Embryonic facial prominence (tissue), 1 donor: ENCODE measurements around the gene LYPLA2.
"Not testable (repeated sequence)": the region's sequence is repeated elsewhere in the genome, so short reads cannot be mapped to it uniquely, and the experiment has no call there.

Experiments
- DNase-seq: peaks from one replicate; pipeline ENCODE4 v3.0.0-alpha.2; 2016; ENCODE audit errors: extremely low spot score

Gene LYPLA2

DNA sequence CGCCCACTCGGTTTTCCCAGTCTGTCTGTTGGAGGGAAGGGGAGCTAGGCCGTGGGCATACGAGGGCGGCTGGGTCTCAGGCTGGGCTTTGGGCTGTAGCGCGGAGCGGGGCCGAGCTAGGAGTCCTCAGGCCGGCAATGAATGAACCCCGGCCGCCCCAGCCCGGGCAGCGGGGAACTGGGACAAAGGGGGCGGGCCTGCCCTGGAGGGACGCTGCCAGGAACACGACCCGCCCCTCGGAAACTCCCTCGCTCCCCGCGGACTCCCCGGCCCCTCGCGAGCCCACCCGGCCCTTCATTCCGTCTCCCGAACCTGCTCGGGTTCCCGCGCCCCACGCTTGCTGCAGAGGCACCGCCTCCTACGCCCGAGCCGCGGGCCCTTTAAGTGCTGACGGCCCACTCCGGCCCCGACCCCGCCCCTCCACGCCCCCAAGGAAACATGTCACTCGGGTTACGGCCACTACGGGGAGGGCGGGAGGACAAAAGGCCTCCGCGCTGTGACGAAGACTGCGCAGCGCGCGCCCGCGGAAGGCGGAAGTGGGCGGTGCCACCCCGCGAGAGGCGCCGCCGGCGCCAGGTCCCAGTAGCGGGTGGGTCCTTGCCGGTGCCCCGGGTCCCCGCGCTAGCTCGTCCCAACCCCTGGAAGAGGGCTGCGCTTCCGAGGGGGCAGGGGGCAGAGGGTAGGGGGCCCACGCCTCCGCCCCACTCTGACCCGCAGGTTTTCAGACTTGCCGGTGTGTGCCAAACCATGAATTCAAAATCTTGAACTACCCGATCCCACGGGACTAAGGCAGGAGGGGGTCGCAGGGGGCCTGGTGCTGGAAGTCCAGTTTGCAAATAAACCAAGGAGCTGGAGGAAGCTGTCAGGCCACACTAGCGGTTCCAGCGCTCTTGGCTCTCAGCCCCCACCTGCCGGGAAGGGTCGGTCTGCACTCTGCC lies 9.7 kb downstream of the LYPLA2 start, which contains the start of gene GALE:
Gene GALE (minus strand): TSS at position 355 of the 938 bp plus-strand sequence. CDS start 1,747 bp downstream, outside the sequence.
- DNase-seq, result peak; percentile 87

DNA sequence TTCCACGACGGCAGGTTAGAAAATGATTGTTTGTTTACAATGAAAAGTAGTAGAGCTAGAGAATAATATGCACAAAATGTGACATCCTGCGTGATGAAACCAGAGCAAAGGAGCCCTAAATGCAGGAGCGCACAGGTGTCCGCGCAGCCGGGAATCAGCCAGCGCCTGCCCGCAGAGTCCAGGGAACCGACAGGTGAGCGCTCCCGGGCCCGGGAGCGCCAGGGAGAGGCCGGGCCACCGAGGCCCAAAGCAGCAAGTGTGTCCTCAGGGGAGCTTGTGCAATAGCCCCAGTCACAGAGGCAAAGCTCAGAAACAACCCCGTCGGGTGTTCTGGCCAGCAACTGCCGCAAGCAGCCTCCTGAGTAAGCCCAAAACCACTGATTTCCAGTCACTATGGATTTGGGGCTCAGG lies 10.4 kb downstream of the LYPLA2 start:
- no peak for DNase-seq

DNA sequence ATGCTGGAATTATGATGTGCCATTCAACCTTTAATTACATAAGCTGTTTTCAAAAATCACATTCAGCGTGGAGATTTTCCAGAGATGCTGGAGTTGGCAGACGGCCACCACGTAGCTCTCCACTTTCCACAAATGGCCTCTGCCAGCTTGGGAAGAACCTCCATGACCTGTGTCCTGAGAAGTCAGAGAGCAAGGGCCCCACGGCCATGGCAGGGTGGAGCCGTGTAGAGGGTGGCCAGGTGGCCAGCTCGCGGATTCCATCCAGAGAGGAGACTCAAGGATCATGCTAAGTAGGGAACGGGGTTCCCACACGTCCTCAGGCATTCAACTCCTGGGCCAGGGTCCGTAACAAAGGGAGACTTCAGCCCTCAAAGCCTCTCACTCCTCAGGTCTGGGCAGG lies 10.9 kb downstream of the LYPLA2 start:
- DNase-seq, result no peak

DNA sequence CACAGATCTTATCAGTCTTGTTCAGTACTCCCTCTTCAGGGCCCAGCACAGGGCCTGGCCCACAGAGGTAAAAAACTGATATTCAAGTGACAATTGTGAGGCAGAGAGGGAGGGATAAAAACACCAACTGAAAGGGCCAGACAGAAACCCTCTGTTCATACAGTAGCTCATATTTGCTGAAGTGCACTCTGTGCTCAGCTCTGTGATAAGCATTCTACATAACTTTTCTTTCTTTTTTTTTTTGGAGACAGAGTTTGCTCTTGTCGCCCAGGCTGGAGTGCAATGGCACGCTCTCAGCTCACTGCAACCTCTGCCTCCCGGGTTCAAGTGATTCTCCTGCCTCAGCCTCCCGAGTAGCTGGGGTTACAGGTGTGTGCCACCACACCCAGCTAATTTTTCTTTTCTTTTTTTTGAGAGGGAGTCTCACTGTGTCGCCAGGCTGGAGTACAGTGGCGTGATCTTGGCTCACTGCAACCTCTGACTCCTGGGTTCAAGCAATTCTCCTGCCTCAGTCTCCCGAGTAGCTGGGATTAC lies 11.9 kb downstream of the LYPLA2 start:
- not testable (repeated sequence) for DNase-seq

DNA sequence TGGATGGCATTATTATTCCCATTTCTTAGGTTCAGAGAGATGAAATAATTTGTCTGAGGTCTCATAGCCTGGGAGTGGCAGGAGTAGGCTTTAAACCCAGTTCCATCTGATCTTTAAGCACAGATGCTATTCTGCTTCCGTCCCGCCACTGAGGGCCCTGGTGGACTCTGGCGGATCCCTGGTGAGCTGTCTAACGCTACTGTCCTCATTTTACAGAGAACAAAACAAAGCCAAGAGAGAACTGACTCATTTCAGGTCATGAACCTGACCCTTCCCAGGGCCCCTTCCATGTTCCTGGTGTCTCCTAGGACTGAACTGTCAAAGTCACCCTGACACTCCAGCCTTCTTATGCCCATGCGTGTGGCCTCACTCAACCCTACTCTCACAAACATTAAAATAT lies 12.7 kb downstream of the LYPLA2 start:
- no peak for DNase-seq

DNA sequence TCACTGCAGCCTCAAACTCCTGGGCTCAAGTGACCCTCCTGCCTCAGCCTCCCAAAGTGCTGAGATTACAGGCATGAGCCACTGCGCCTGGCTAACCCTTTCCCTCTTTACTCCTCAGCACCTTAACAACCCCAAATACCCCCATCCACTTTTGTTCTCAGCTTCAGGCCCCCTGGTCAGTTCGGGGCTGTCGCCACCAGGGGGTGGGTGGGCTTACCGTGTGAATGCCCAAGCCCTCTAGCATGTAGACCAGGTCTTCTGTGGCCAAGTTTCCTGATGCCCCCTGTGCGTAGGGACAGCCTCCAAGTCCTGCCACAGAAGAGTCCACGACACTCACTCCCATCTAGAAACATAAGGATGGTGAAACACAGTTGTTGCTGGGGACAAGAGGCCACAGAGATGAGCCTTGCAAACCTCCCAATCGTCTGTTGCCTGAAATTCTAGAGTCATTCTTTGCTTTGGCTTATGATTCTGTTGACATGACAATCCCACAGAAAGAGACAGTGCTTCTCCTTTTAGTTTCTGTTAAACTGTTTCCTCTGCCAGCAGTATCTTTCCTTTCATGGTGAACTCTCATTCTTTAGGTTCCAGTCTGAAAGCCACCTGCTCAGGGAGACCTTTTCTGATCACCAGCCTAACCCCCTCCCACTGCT lies 13.4 kb downstream of the LYPLA2 start:
- DNase-seq, result no peak

DNA sequence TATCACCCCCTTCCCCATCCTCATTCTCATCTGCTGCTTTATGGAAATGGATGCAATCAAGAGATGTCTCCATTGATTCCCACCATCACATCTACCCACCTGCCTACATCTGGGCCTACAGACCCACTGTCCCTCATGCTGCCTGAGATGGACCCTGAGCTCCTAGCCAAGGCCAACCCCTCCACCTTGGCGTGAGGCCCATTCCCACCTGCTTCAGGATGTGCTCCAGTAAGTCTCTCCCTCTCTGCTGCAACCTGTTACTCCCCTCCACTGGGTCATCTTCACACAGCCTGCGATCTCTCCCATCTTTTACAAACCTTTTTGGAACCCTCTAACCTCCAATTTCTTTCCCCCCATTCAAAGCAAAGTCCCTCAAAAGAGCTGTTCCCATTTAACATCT lies 14.1 kb downstream of the LYPLA2 start:
- no peak for DNase-seq

DNA sequence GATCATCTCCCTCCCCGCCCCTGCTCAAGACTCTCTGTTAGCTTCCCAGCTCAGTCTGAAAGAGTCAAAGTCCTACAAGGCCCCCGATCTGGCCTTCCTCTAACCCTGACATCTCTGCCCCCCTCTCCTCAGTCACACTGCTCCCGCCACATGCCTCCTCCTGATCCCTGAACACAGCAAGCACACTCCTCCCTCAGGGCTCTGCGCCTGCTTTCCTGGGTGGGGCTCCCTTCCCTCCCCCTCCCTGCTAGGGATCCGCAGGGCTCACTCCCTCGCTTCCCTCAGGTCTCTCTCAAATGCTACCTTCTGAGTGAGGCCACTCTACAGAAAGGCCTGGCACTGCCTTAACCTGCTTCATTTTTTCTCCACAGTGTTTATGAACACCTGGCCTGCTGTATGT lies 15.3 kb downstream of the LYPLA2 start:
- DNase-seq, result no peak

DNA sequence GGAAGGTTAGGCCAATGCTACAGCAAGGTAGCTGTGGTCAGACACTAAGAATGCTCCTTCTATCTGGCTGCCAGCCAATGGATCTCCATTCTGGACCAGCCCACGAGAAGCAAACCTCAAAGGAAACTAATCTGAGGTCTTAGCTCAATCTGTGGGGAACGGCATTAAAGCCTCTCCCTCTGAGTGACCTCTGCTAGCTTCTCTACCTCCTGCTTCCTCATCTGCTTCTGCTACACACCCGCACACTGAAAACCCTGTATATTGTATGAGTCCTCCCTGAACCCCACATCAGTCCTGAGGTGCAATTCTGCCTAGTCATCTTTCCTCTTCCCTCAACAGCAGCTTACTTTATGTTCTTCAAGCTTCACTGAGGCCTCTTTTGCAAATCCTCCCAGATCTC lies 16.5 kb downstream of the LYPLA2 start:
- no peak for DNase-seq

DNA sequence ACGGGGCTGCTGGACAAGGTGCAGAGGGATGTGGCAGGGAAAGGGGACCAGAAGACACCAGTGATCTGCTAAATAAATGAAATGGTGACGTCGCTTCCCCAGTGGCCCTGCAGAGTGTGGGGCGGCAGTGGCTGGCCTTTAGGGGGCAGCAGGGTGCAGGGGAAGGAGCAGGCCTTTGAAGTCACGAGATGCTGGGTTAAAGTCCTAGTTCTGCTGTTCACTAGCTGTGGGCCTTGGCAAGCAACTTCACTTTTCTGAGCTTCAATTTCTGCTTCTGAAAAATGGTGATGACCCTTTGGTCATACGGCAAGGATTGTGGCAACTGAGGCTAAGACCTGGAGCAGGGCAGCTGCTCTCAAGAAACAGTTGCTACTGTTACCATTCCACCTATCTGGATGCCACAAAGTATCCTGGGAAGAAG lies 18.8 kb downstream of the LYPLA2 start:
- no peak for DNase-seq

DNA sequence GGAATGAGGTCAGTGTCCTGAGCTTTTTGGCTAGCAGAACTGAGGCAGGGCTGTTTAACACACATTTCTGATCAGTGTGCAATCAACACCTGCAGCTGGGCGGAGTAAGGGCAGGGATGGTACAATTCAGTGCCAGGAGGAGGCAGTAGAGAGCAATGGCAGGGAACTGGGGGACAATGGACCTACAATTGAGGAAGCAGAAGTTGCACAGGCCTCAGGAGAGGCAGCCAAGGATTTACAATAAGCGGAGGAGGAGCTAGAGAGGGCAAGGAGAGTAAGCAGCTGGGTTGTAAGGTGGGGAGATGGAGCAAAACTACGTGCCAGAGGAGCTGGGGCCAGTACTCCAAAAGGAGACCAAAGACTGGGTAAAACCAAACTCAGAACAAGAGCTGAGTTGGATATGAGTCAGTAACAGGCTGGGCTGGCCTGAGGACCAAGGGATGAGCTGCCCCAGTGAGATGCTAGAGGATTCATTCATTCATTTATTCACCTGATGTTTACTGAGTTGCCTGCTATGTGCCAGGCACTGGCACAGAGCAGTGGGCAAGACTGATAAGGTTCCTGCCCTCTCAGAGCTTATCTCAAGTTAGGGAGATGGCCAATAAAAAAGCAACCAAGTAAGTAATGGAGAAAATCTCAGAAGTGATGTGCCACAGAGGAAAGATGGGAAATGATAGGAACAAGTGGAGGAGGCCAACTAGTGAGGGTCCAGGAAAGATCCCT lies 20.0 kb downstream of the LYPLA2 start:
- no peak for DNase-seq

DNA sequence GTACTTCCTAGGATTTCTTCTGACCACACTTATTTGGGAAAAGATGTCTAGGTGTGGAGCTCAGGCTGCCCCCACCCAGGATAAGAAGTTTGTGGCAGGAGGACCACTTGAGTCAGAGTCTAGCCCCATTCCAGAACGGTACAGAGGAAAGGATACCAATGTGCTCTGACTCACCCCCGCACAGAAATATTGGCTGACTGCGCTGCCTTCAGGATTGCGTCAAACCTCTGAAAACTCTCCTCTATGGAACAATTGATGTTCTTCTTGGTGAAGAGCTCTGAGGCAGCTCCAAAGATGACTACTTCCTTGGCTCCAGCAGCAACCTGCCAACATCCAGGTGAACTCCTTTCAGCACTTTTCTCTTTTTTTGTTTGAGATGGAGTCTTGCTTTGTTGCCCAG lies 23.1 kb downstream of the LYPLA2 start:
- DNase-seq, result no peak

DNA sequence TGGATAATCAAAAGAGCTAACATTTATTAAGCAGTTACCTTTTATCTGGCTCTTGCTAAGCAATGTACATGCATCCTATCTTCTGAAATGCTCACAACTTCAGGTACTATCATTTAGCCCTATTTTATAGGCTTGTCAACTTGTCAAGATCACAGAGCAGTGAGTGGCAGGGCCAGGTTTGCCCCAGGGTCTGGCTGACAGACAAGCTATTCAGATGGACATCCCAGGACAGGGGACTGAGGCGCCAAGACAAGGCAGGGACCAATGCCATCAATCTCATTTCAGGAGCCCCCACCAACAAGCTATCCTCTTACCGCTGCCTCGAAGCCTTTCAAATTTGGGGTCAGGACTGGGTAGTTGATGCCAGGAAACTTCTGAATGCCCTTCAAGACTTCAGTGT lies 25.4 kb downstream of the LYPLA2 start:
- no peak for DNase-seq

DNA sequence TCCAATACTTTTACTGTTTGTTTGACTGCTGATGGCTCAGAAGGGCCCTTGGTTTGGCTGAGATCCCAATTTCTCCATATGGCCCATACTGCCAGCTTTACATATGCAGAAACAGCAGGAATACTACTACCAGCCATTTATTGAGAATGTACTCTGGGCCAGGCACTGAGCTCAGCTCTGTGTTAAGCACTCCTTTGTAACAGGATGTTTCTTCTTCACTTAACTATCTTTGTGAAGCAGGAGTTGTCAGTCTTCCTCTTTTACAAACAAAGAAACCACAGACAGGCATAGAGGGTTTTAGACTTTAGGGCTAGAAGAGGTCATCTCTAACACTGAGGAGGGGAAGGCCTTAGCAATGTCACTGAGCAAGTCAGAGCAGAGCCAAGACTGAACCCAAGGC lies 26.0 kb downstream of the LYPLA2 start:
- no peak for DNase-seq

DNA sequence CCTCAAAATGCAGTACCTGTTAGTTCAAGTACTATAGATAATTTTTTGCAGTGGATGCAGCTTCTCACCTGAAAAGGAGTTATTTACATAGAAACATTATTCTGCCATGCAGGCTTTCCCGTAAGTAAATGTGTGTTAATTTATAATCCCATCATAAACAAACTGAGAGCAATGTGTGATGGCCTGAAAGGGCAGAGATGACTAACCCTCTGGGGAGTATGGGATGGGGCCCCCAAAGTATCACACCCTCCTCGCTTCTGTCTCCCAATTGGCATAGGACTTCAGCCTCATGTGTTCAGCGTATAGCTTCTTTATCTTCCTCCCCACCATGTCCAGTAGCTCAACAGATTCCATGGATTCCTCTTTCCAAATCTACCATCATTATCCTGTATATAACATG lies 26.7 kb downstream of the LYPLA2 start:
- no peak for DNase-seq

DNA sequence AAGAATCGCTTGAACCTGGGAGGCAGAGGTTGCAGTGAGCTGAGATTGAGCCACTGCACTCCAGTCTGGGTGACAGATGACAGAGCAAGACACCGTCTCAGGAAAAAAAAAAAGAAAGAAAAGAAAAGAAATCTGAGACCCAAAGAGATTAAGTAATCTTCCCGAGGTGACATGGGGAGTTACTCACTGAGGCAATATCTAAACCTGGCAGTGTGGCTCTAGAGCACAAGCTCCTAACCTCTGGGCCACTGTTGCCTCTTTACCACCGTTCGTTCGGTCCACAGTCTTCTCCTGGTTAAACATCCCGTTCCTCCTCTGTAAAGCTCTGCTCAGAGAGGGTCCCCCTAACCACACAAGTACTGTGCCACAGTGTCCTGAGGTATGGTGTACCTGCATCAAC lies 32.8 kb downstream of the LYPLA2 start:
- no peak for DNase-seq

DNA sequence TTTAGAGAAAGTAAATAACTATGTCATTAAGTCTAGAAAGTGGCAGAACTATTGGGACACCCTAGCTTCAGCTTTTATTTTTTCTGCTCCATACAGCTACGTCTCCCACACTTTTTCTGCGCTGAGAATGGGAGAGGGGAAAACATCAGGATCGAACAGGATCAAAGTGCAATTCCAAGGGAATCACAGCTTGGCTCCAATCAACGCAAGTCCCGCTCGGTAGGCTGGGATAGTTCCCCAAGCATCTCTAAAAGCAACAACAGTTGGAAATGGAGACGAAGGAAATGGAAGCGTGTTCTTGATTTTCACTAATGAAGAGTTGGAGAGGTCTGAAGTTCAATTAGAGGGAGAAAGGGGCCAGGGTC lies 33.7 kb downstream of the LYPLA2 start:
- no peak for DNase-seq

DNA sequence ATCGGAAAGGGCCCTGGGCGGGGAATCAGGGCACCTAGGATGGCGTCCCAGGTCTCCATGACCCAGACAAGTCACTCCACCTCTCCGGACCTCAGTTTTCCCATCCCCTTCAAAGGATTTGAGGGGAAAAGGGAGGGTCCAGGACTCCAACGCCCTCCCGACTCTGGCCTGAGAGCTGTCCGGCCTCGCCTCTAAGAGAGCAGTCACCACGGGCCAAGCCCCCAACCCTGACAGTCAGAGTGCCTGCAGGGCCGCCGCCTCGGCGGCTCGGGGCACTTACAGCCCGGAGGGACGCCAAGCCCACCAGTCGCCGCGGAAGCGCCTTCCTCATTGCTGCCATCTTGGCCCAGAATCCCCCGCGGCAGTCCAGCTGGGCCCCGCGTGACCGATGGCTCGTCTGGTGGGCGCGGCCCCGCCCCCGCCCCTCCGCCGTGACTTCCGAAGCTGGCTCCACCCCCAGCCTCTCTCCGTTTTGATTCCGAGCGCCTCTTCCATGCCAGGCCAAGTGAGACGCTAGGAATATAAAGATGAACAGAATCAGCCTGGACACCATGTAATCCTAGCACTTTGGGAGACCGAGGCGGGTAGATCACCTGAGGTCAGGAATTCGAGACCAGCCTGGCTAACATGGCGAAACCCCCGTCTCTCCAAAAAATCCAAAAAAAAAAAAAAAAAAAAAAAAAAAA lies 34.3 kb downstream of the LYPLA2 start, which contains the start of gene HMGCL:
Gene HMGCL (minus strand): TSS at position 354 of the 686 bp plus-strand sequence. CDS start 14 bp downstream, at position 340.
- DNase-seq, result peak; percentile 89

DNA sequence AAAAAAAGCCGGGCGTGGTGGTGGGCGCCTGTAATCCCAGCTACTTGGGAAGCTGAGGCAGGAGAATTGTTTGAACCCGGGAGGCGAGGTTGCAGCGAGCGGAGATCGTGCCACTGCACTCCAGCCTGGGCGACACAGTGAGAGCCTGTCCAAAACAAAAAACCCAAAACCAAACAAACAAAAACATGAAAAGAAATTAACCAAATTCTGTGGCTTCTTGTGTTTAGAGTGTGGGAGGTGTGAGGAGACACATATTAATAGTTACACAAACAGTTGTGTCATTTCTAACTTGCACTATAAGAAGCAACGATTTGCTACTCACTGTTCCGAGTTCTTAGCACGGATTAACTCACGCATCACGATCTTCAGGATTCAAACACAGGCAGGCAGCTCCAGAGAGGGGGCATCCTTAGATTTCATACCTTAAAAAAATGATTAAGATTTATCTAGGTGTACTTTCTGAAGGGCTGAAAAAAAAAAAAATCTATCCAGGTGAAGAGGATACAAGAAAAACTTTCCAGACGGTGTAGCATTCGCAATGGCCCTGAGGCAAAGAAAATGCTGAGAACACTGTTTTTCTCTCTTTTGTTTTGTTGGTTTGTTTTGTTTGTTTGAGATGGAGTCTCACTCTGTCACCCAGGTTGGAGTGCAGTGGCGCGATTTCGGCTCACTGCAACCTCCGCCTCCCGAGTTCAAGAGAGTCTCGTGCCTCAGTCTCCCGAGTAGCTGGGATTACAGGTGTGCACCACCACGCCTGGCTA lies 35.0 kb downstream of the LYPLA2 start:
- DNase-seq, result no peak

DNA sequence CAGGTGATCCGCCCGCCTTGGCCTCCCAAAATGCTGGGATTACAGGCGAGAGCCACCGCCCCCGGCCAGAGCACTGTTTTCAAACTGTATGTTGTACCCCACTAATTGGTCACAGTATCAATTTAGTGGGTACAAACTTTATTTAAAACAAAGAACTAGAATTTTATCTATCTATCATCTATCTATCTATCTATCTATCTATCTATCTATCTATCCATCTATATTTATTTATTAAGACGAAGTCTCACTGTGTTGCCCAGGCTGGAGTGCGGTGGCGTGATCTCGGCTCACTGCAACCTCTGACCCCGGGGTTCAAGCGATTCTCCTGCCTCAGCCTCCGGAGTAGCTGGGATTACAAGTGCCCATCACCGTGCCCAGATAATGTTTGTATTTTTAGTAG lies 35.6 kb downstream of the LYPLA2 start:
- DNase-seq, result not testable (repeated sequence)

DNA sequence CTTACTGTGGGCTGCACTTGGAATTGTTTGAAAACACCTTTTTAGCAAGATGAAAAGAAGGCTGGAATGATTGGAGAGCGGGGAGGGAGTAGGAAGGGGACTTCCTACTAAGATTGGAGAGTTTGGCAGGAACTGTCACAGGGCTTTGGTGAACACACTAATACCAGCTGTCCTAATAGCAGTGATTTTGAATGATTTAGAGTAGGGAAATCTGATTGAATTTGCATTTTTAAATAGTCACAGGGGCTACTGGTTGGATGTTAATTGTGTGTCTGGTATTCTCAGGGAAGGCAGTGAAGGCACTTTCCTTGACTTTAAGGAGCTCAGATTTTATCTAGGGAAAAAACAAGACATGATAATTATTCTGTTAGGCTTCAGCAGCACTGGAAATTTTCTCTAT lies 36.8 kb downstream of the LYPLA2 start:
- DNase-seq, result no peak
